GM12878 (cell line): Measurements from ENCODE around the gene LRGUK. TPM values are rescaled to one million over a fixed set of nuclear protein-coding genes. Genes with fewer than 3 reads are reported as not detected.

ENCODE experiments used
- ATAC-seq: fragments of 200-7000 bp; cut with Tn5 transposase; 3 replicates; pipeline ENCODE4 v1.9.1; 2020; ENCODE audit warnings: mild to moderate bottlenecking, moderate library complexity
- BruUV-seq: library from RNA; stranded (reverse); fragments of 400-500 nt; replicated peaks from 2 replicates; lab custom pipeline; 2021; lab: Mats Ljungman, UMichigan
- CTCF ChIA-PET: fragments of 300-600 bp; sonication (Branson Sonifier 250); formaldehyde crosslinking; extraction: SDS; loops from one replicate; lab custom pipeline; 2021; ENCODE audit warnings: inconsistent platforms; lab: Yijun Ruan, JAX
- POLR2A ChIA-PET: fragments of 350-600 bp; formaldehyde crosslinking; extraction: SDS; loops from one replicate; lab custom pipeline; 2021; ENCODE audit warnings: inconsistent platforms; lab: Charles Lee
- RAD21 ChIA-PET: fragments of 300-600 bp; sonication (Branson Sonifier 250); formaldehyde crosslinking; loops from one replicate; lab custom pipeline; 2023; ENCODE audit warnings: antibody characterized with exemption; ENCODE audit not compliant: unreplicated experiment; lab: Charles Lee
- SMC1A ChIA-PET: fragments of 300-600 bp; sonication (Branson Sonifier 250); formaldehyde crosslinking; loops from one replicate; lab custom pipeline; 2023; ENCODE audit not compliant: unreplicated experiment, uncharacterized antibody; lab: Charles Lee
- DNase-seq: peaks from one replicate; pipeline ENCODE4 v3.0.0-alpha.2; 2011; ENCODE audit warnings: low read depth, low spot score
- FAIRE-seq: peaks from 3 replicates; lab custom pipeline; 2011; peaks lifted over from hg19 to GRCh38; lab: Jason Lieb, UNC
- H2AFZ ChIP-seq: 2 replicates; pipeline ENCODE4 v1.6.0; 2011; ENCODE audit warnings: low read depth, low read length, control low read depth; ENCODE audit not compliant: control insufficient read depth
- H3K27ac ChIP-seq: 2 replicates; pipeline ENCODE4 v1.5.1; 2011; ENCODE audit warnings: control low read depth; ENCODE audit not compliant: control insufficient read depth, insufficient read depth
- H3K27me3 ChIP-seq, 2 experiments: replicated peaks in 1 of 2; 2 replicates each; pipeline versions ENCODE4 v1.6.0 to v1.6.1; 2011; ENCODE audit warnings: low read length in 1 of 2; ENCODE audit not compliant: control insufficient read depth in 2 of 2, insufficient read depth in 2 of 2
- H3K36me3 ChIP-seq, 2 experiments: 2 replicates each; pipeline ENCODE4 v1.5.1; 2011; ENCODE audit warnings: low read length in 1 of 2; ENCODE audit not compliant: control insufficient read depth in 2 of 2, insufficient read depth in 2 of 2
- H3K4me1 ChIP-seq: 2 replicates; pipeline ENCODE4 v1.6.1; 2011; ENCODE audit warnings: mild to moderate bottlenecking, low read length, moderate library complexity, mixed read lengths; ENCODE audit not compliant: control insufficient read depth, insufficient read depth
- H3K4me2 ChIP-seq: 2 replicates; pipeline ENCODE4 v1.6.0; 2011; ENCODE audit warnings: control low read depth; ENCODE audit not compliant: control insufficient read depth, insufficient read depth
- H3K4me3 ChIP-seq: fragments of 200-600 bp; sonication (generic); 2 replicates; pipeline ENCODE4 v1.5.1; 2016
- H3K79me2 ChIP-seq: 2 replicates; pipeline ENCODE4 v1.6.0; 2011; ENCODE audit warnings: low read length; ENCODE audit not compliant: control insufficient read depth, insufficient read depth
- H3K9ac ChIP-seq: 2 replicates; pipeline ENCODE4 v1.8.0; 2011; ENCODE audit warnings: low read length, control low read depth, mixed read lengths; ENCODE audit not compliant: control insufficient read depth, insufficient read depth
- H3K9me3 ChIP-seq: replicated peaks from 3 replicates; pipeline ENCODE4 v1.5.1; 2011; ENCODE audit warnings: mild to moderate bottlenecking, low read length; ENCODE audit not compliant: control insufficient read depth, insufficient read depth
- H4K20me1 ChIP-seq: 2 replicates; pipeline ENCODE4 v1.6.0; 2011; ENCODE audit not compliant: control insufficient read depth, insufficient read depth
- BMI1 ChIP-seq: fragments of 450-650 bp; IDR thresholded peaks from 2 replicates; pipeline ENCODE4 v1.6.1; 2016; ENCODE audit warnings: mild to moderate bottlenecking, moderate library complexity, borderline replicate concordance
- E2F8 ChIP-seq: fragments of 450-650 bp; IDR thresholded peaks from 2 replicates; pipeline ENCODE4 v1.6.1; 2018; ENCODE audit warnings: mild to moderate bottlenecking, low read depth, moderate library complexity; ENCODE audit not compliant: partially characterized antibody
- IRF5 ChIP-seq: fragments of 450-650 bp; IDR thresholded peaks from 2 replicates; pipeline ENCODE4 v1.6.1; 2017; ENCODE audit warnings: borderline replicate concordance
- RELA ChIP-seq: fragments of 450-650 bp; IDR thresholded peaks from 2 replicates; pipeline ENCODE4 v1.8.0; 2014; ENCODE audit warnings: borderline replicate concordance; ENCODE audit not compliant: partially characterized antibody
- RELB ChIP-seq: fragments of 450-650 bp; IDR thresholded peaks from 2 replicates; pipeline ENCODE4 v1.6.1; 2017; ENCODE audit warnings: low read depth, mild to moderate bottlenecking, moderate library complexity
- ZBTB33 ChIP-seq: fragments of 450-650 bp; IDR thresholded peaks from 2 replicates; pipeline ENCODE4 v1.6.1; 2017; ENCODE audit warnings: mild to moderate bottlenecking
- WGBS: methylation state at CpG from one replicate; pipeline ENCODE4 v1.1.6; 2016; ENCODE audit warnings: low lambda C conversion rate; ENCODE audit not compliant: insufficient replicate concordance, insufficient coverage; ENCODE audit errors: missing lambda C conversion rate; 5-methylcytosine and 5-hydroxymethylcytosine counted together
- in situ Hi-C: fragments of 300-500 bp; cut with MboI; formaldehyde crosslinking; loops from 9 replicates; pipeline ENCODE4 v1.14.3; 2018; ENCODE audit warnings: mixed read lengths
- intact Hi-C: fragments of 100-400 bp; cut with micrococcal nuclease; formaldehyde crosslinking; loops from one replicate; pipeline ENCODE4 v1.14.2; 2022; ENCODE audit not compliant: unreplicated experiment
- polyA plus RNA-seq, 11 experiments: library from polyadenylated mRNA; depleted of rRNA in 4 of 11; unstranded in 6 of 11; stranded (reverse) in 5 of 11; fragments of >200 nt; fragmentation: Nextera tagmentation in 4 of 11; fragmentation: Illumina TruSeq in 1 of 11; extraction: Ambion mirVana in 4 of 11; extraction: Trizol in 1 of 11; gene quantifications; 1 replicate in 1 of 11; 2 replicates in 10 of 11; pipeline versions ENCODE4 v1.2.1 to v1.2.3, GENCODE V29; 2011 to 2016; ENCODE audit warnings: inconsistent platforms in 2 of 11, missing spikeins in 2 of 11, low read depth in 1 of 11
- total RNA-seq, 4 experiments: library from RNA; depleted of rRNA in 3 of 4; stranded (reverse); fragments of >200 nt in 3 of 4; fragmentation: Illumina TruSeq in 1 of 4; extraction: Trizol in 1 of 4; gene quantifications; 2 replicates each; pipeline versions ENCODE4 v1.2.1 to v1.2.3, GENCODE V29; 2013 to 2021

Gene LRGUK
- total and polyA plus RNA-seq, 10 of the 15 experiments (the other 5 are each of a cell fraction or from before 2014, with no cell fraction given), result 0.04 to 0.14 (median 0.08) TPM; not detected in 3

- Histone ChIP-seq H4K20me1 (no peaks in the 10 kb centered on the region), H3K27me3 (no peaks in the 10 kb centered on the region), H3K4me3 (no peak overlapping the region), H3K27ac (no peak overlapping the region), H2AFZ (no peak overlapping the region), H3K4me2 (no peak overlapping the region), H3K79me2 (no peaks in the 10 kb centered on the region), H3K36me3 (peaks cover 0 to 12% of the 10 kb centered on the region in 2 experiments; a peak in 3 of 4 replicates), H3K4me1 (peaks cover 10% of the 10 kb centered on the region), H3K9ac (no peak overlapping the region), H3K9me3 (no peaks in the 10 kb centered on the region)
- intact Hi-C loops, result no loop called here
- WGBS, result 97% methylated on average over 2 of the region's 2 CpGs
- ATAC-seq, result no peak
- no peak for FAIRE-seq
- no peak for TF ChIP-seq E2F8
- SMC1A ChIA-PET, result no interaction called here
- CTCF ChIA-PET, result interaction anchor here (0.9 to 1.1 kb wide), 2 partner anchors 8 to 99 kb away, joined by 4 read pairs; no protein-coding TSS in a partner anchor
- DNase-seq, result no peak
- no TSS peak for BruUV-seq
- POLR2A ChIA-PET, result no interaction called here
- RAD21 ChIA-PET, result no interaction called here
- in situ Hi-C loops, result no loop called here
These were observed 170.3 kb downstream of the LRGUK start for GRCh38 chr7:134297489-134297888.

GRCh38 chr7:134298902-134299683 is 172.0 kb downstream of the LRGUK start:
- Histone ChIP-seq H3K9me3 (no peaks in the 10 kb centered on the region), H3K4me1 (no peaks in the 10 kb centered on the region), H2AFZ (no peak overlapping the region), H3K27ac (no peak overlapping the region), H3K79me2 (no peaks in the 10 kb centered on the region), H3K9ac (no peak overlapping the region), H3K36me3 (peaks cover 0 to 10% of the 10 kb centered on the region in 2 experiments; a peak in 3 of 4 replicates), H3K27me3 (no peaks in the 10 kb centered on the region), H4K20me1 (no peaks in the 10 kb centered on the region), H3K4me3 (no peak overlapping the region), H3K4me2 (no peak overlapping the region)
- DNase-seq, result no peak
- RAD21 ChIA-PET, result no interaction called here
- FAIRE-seq, result no peak
- WGBS, result 73% methylated on average over 10 of the region's 10 CpGs
- in situ Hi-C loops (no loop called here), intact Hi-C loops (no loop called here)
- POLR2A ChIA-PET, result no interaction called here
- no TSS peak for BruUV-seq
- no peak for ATAC-seq
- SMC1A ChIA-PET, result no interaction called here
- CTCF ChIA-PET, result interaction anchor here (0.6 kb wide), 1 partner anchor 275 kb away, joined by 3 read pairs; no protein-coding TSS in a partner anchor
- TF ChIP-seq RELA (no peak), BMI1 (no peak), RELB (no peak), IRF5 (no peak), ZBTB33 (no peak)
